Dedifferentiated amniotic fluid mesenchymal stem cell (primary cell): Measurements from ENCODE around the gene SOS1.
"Not testable (repeated sequence)": the region's sequence is repeated elsewhere in the genome, so short reads cannot be mapped to it uniquely, and the experiment has no call there.

Experiments used
- DNase-seq: peaks from one replicate; pipeline ENCODE4 v3.0.0-alpha.2; 2016; ENCODE audit errors: extremely low spot score

SOS1 gene

DNA sequence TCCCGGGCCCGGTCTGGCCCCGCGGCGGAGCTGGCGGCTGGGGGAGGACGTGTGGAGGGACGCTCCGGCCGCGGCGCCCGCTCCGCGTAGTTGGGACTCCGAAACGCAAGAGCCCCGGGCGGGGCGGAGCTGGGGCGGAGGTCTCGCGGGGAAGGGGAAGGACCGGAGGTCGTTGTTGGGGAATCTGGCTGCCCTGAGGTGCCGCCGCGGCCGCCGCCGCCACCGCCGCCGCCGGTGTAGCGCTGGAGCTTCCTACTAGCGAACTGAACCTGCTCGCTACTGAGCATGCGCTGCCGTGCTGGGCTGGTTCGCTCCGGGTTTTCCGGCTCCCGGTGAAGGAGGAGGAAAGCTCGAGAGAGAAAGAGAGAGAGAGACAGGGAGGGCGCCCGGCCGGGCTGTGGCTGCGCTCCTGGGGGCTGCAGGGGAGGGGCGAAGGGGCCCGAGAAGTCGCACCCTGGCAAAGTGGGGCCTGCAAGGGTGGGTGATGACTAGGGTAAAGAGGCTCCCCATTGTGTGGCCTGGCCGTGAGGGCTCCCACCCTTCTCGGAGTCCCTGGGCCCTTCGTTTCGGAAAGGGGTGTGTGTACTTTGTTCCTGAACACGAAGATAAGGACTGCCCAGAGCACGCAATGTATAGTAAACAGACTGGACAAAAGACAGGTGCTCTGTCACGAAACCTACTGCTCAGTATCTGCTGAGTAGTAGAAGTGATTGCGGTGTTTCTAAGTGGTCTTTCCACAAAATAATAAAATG is at the start of gene SOS1:
SOS1 (minus strand) TSS at position 281 of the 752 bp plus-strand sequence. CDS start 629 bp downstream, outside the sequence.
- peak; percentile 93 for DNase-seq

DNA sequence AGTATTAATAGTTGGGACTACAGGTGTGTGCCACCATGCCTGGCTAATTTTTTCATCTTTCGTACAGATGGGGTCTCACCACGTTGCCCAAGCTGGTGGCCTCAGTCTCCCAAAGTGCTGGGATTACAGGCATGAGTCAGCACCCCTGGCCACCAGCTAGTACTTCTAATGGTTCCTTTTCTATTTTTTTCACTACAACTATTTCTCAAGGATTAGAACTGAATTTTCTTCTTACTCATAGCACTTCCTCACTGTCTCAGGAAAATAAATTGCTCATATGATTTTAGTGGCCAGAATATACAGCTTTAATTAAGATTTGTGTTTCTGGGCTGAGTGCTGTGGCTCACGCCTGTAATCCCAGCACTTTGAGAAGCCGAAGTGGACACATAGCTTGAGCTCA is 43.2 kb upstream of the SOS1 start:
- no peak for DNase-seq

DNA sequence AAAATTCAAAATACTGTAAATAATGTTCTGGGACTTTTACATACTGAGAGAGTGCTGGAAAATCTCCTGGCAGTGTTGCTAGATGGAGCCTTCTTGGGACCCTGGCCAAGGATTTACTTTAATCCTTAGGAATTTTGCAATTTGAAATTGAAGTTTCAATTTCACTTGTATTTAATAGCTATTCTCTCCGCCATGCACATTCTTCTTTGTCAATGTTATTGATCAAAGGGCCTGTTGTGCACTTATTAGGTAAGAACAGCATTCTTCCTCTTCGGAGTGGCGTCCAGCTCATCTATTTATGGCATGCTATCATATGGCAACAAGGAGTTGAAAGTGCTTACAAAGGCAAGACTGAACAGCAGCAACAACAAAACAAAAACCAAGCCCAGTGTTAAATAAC is 40.1 kb upstream of the SOS1 start:
- peak; percentile 65 for DNase-seq

DNA sequence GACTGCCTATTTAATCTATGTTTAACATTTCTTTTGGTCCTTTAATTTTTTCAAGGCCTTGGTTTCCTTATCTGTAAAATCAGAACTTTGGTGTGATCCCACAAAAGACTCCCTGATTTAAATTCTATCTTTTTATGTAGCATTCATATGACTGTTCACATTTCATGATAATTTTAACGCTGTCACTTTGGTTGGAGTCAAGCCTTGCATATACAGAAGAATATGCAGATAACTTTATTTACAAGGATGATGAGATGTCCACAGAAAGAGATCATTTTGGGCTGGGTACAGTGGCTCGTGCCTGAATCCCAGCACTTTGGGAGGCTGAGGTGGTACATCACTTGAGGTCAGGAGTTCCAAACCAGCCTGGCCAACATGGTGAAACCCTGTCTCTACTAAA is 38.4 kb upstream of the SOS1 start:
- no peak for DNase-seq

DNA sequence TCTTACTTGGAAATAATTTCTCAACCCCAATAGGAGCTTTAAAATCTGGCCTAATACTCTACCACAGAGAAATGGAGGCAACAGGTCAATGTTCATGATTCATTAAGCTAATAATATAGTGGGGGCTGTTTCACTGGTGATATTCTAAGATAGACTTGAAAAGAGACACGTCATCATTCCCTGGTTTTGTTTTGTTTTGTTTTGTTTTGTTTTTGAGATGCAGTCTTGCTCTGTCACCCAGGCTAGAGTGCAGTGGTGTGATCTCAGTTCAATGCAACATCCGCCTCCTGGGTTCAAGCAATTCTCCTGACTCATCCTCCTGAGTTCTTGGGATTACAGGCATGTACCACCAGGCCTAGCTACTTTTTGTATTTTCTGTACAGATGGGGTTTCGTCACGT is 37.5 kb upstream of the SOS1 start:
- no peak for DNase-seq

DNA sequence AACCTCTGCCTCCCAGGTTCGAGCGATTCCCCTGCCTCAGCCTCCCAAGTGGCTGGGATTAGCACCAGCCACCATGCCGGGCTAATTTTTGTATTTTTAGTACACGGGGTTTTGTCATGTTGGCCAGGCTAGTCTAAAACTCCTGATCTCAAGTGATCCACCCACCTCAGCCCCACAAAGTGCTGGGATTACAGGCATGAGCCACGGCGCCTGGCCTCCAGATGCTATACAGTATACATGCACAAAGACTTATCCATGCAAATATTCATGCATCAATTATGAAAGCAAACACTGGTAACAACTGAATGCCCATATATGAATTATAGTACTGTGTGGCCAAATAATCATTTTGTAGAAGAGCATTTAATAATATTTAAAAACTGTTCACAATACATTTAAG is 36.0 kb upstream of the SOS1 start:
- no peak for DNase-seq

DNA sequence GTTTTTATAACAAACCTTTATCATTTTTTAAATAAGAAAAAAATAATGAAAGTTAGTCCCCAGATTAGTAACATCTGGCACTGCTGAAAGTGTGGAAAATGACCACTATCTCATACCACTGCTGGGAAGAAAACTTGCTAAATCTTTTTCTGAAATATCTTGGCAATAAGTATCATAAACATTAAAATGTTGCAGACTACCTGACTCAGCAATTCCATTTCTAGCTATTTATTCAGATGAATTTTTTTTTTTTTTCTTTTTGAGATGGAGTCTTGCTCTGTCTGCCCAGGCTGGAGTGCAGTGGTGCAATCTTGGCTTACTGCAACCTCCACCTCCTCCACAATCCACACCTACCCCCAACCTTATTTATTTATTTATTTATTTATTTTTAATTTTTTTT is 35.3 kb upstream of the SOS1 start:
- DNase-seq: peak; percentile 65

DNA sequence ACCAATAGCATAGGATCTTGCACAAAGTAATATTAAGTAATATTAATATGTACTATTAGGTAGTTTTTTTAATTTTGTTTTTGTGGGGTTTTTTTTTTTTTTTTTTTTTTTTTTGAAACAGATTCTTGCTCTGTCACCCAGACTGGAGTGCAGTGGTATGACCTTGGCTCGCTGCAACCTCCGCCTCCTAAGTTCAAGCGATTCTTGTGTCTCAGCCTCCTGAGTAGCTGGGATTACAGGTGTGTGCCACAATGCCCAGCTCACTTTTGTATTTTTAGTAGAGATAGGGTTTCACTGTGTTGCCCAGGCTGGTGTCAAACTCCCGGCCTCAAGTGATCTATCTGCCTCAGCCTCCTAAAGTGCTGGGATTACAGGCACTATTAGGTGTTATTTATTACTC is 34.7 kb upstream of the SOS1 start:
- DNase-seq: not testable (repeated sequence)

DNA sequence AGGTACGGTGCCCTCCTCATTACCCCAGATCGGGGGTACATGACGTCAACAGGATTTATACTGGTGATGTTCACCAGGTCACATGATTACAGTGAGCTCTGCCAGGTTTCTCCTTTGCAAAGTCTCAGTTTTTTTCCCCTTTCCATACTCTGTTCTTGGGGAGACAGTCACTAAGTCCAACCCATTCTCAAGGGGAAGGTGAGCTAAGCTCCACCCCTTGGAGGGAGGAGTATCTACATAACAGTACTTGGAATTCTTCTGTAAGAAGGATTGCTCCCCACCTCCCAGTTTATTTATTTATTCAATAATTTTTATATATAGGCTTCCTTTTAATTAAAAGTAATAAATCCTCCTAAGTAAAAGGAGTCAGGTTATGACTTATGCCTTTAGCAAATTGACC is 34.1 kb upstream of the SOS1 start:
- no peak for DNase-seq

DNA sequence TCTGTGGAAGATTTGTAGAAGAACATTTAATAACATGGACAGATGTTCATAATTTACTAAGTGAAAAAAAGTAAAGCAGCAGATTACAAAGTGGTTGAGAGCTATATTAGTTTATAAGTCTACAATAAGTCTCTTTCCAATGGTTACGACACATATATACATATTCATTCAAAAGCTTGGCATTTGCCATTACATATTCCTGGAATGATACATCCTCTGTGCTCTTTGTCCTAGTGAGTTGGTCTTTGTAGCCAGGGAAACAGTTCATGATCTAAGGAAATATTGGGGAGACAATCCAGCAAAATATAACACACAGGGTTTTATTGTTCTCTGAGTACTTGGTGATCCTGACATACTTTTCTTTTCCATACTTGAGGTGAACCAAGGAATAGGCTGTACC is 32.5 kb upstream of the SOS1 start:
- DNase-seq: no peak

DNA sequence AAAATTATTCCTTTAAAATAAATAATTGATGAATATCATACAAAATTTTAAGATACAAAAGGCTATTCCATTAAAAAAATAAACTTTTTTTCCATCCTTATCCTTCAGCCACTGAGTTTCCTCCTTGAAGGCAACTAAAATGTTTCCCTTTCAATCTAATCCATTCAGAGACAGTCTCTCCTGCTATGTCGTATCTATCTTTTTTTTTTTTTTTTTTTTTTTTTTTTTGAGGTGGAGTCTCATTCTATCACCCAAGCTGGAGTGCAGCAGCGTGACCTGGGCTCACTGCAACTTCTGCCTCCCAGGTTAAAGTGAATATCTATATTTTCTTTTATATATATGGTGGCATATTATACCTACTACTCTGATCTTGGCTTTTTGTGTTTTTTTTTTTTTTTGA is 31.7 kb upstream of the SOS1 start:
- DNase-seq: no peak

DNA sequence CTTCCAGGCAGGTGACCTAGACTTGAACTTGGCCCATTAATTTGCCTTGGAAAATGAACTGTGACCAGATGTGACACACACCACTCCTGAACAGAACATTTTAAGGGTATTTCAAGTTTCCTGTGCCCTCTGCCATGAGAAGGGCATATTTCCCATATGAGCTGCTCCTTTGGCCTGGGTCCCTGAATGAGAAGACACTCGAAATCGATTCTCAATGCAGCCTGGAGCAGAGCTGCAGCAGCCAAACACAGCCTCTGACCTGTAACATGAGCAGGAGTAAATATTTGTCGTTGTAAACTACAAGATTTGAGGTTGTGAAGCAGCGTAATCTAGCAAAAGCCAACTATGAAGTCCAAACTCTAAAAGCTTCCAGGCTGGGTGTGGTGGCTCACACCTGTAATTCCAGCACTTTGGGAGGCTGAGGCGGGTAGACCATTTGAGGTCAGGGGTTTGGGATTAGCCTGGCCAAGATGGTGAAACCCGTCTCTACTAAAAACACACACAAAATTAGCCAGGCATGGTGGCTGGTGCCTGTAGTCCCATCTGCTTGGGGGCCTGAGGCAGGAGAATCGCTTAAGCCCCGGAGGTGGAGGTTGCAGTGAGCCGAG is 30.1 kb upstream of the SOS1 start:
- DNase-seq: no peak

DNA sequence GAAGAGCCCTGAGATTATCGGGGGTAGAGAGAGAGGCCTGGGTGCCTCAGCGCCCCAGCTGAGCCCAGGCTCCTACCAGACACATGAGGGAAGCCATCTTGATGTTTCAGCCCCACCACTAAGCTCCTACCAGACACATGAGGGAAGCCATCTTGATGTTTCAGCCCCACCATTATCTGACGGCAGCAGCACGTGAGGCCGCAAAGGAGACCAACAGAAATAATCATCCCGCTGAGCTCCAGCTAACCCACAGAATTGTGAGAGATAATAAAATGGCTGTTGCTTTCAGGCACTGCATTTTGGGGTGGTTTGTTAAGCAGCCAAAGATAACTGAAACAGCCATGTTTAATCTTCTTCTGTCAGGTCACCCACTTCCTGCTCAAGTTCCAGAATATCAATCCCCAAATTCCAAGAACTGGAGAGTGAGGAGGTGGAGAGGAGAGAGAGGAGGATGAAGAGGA is 29.3 kb upstream of the SOS1 start:
- no peak for DNase-seq

DNA sequence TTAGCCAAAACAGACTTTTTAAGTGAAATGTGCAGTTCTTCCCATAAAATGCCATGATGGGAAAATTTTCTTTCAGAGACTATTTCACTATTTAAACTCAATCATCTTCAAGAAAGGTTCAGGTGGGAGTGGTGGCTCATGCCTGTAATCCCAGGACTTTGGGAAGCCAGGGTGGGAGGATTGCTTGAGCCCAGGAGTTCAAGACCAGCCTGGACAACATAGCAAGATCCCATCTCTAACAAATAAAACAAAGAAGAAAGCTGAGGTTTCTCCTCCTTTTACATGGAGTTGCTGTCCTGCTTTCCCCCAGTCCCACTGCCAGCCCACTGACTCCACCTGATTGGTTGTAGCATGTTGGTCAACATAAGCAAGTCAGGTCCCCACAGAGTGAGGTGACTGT is 25.8 kb upstream of the SOS1 start:
- DNase-seq: no peak

DNA sequence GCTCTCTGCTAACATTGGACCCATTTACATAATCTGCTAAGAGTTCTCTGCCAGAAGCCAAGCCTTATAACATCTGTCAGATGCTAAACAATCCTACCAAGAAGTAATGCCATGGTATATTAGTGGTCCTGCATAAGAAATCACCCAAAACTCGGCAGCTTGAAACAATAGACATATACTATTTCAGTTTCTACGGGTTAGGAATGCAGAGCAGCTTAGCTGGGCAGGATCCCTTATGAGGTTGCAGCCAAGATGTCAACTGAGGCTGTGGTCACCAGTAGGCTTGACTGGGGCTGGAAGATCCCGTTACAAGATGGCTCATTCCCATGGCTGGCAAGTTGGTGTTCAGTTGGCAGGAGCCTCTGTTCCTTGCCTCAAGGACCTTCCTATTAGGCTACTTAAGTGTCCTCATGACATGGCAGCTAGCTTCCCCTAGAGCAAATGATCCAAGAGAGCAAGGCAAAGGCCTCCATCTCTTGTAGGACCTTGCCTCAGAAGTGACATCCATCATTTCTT is 25.1 kb upstream of the SOS1 start:
- no peak for DNase-seq

DNA sequence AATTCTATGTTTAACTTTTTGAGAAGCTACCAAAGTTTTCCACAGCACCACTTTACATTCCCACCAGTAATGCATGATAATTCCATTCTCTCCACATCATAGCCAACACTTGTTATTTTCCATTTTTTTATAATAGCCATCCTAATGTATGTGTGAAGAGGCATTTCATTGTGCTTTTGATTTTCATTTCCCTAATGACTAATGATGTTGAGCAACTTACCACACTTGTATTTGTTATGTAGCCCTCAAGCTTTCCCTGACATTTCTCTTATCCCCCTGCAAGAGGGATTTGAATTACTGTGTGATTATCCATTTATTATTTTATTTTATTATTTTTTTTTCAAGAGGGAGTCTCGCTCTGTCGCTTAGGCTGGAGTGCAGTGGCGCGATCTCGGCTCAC is 23.6 kb upstream of the SOS1 start:
- DNase-seq: no peak

DNA sequence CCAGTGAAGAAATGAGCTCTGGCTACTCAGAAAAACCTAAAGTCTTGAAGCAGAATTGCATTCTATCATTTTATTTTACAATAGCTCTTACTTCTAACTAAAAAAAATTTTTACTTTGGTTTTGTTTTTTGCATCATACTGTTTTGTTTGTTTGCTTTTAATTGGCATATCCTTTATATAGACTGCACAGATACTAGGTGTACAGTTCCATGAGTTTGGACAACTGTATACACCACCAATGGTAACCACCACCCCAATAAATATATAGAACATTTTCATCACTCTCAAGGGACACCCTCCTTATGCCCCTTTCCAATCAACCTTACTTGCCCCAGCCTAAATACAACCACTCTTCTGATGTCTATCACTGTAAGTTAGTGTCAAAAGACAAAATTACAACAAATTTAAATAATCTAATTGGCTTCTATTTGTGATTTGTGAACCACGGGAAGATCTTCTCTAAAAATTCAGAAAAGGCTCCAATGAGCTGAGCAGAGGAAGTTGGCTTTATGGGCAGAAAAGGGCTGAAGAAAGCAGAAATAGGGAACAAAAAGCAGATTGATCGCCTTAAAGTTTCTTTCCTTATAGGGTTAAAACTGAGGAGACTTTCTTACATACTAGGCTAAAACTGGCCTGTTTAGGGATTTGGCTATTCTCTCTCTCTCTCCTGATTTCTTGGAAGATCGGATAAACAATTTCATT is 22.2 kb upstream of the SOS1 start:
- DNase-seq: no peak

DNA sequence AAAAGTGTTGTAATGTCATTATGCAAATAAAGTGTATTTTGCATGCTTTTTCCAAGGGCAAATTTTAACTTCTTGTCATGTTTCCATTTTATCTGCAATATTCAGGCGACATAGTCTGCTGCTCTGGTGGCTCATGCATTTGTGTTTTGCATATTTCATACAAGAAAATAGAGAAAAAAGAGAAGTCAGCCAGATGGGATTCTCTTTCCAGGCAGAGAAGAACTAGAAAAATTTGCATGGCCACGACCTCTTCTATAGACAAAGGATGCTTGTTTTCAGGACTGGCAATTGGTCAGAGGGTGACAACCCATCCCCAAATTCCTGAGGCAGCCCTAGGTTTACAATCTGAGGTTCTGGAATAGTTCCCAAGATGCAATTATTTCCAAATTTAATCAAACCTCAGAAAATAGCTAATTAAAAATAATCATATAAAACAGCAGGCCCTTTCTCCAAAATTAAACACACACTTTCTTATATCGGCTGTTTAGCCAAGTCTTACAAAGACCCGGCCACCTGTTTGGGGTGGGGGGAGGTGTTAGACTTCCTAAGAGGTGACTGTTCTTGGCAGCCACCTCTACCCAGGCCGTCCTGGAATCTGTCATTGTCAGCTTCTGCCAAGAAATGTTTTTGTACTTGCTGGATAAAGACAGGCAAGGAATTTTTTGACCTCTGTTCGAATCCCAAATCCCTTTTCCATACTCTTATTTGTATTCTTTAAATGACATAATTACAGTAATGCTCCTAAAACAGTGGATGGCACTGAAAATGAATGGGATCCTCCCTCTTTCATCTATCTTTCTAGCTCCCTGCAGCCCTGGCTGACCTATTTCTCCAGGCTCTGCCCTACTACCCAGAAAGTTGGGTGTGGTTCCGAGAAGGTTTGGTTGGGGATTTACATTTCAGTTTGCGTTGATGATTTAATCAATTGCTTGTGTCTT is 20.8 kb upstream of the SOS1 start:
- no peak for DNase-seq

DNA sequence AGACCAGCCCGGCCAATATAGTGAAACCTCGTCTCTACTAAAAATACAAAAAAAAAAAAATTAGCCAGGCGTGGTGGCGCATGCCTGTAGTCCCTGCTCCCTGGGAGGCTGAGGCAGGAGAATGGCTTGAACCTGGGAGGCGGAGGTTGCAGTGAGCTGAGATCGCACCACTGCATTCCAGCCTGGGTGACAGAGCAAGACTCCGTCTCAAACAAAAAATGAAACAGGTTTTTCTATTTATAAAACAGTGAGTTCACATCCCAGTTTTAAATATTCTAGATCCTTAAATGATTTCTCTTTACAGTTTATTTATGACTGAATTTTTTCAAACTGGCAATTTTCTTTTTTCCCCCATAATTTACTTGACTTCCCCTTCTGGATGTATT is 20.1 kb upstream of the SOS1 start:
- DNase-seq: not testable (repeated sequence)

DNA sequence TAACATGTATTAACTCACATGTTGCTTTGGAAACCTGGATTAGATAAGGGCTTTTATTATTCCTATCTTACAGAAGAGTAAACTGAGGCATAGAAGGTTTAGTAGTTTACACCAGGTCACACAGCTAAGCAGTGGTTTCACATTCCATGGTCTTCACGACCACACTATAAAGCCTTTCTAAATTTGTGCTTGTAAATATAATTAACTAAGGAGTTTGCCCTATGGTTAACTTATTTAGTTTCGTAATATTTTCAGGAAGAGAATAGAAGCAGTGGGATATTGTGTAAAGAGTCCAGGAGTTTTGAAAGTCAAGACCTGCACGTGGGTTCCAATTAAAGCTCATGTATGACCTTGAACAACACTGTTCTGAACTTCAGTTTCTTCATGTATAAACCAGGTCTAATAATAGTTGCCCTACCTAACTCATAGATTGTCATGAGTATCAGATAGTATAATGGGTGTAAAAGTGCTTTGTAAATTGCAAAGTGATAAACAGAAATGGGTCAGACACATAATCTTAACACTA is 19.5 kb upstream of the SOS1 start:
- DNase-seq: no peak

DNA sequence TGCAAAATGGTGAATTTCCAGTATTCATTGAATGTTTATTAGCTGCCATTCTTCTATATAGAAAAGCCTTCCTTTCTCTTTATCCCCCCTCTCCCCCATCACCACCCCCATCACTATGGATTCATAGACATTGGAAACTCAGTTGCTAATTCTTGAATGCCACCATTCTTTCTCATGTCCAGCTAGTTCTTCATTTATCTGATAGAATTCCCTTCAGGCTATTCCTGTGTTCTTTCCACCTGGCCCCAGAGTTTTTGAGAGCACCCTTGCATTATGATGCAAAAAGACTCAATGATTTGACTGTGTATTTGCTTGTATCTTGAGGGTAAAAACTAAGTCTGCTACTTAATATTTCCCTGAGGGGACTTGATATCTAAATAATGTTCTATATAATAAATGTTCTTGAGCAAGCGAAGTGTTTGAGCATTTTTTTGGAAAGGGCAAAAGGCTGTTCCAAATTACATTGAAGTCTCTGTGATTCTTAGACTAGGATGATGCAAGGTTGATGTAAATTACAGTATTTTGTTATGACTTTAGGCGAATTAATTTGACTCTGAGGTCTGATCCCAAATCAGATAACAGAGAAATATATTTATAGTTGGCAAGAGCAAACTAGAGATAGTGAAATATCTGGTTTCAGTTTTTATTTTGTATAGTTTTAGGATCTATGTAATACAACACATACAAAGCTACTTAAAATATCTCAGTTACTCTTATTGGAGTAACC is 18.8 kb upstream of the SOS1 start:
- peak; percentile 60 for DNase-seq
